NB4 (cell line): ENCODE measurements around the gene THOC2.

ENCODE experiments used
- MYC ChIP-seq: IDR thresholded peaks from 2 replicates; pipeline ENCODE4 v1.6.1; 2011; ENCODE audit warnings: low read depth, low read length
- POLR2A ChIP-seq: IDR thresholded peaks from 2 replicates; pipeline ENCODE4 v1.6.1; 2011; ENCODE audit warnings: mild to moderate bottlenecking; ENCODE audit not compliant: insufficient read length; ENCODE audit errors: extremely low read depth
- TF ChIP-seq, protein P1 (sequence below): IDR thresholded peaks from one replicate; pipeline ENCODE4 v1.5.1; 2012; ENCODE audit warnings: low read depth, low read length
- TF ChIP-seq, protein P2 (sequence below): IDR thresholded peaks from 2 replicates; pipeline ENCODE4 v1.6.1; 2011; ENCODE audit warnings: low read depth, low read length

DNA sequence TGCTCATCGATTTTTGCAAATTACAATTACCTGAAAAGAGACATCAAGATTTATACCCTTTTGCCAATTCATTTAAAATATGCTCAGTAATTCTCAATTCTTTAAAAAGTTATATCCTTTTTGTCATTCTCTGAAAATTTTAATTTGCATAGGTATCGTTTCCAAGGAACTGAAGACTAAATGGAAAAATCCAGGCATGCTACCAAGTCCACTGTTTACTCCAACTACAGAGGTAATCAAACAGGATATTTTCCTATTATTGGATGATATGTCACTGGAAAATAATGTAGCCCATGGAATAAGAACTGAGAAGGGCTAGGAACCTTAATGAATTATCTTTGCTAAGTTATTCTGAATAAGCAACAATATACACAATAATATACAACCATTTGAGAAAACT is 132.7 kb downstream of the THOC2 start:
- TF ChIP-seq, protein P1, sequence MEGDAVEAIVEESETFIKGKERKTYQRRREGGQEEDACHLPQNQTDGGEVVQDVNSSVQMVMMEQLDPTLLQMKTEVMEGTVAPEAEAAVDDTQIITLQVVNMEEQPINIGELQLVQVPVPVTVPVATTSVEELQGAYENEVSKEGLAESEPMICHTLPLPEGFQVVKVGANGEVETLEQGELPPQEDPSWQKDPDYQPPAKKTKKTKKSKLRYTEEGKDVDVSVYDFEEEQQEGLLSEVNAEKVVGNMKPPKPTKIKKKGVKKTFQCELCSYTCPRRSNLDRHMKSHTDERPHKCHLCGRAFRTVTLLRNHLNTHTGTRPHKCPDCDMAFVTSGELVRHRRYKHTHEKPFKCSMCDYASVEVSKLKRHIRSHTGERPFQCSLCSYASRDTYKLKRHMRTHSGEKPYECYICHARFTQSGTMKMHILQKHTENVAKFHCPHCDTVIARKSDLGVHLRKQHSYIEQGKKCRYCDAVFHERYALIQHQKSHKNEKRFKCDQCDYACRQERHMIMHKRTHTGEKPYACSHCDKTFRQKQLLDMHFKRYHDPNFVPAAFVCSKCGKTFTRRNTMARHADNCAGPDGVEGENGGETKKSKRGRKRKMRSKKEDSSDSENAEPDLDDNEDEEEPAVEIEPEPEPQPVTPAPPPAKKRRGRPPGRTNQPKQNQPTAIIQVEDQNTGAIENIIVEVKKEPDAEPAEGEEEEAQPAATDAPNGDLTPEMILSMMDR, result no peak
- no peak for TF ChIP-seq POLR2A
- TF ChIP-seq MYC, result no peak
- TF ChIP-seq, protein P2, sequence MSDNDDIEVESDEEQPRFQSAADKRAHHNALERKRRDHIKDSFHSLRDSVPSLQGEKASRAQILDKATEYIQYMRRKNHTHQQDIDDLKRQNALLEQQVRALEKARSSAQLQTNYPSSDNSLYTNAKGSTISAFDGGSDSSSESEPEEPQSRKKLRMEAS, result no peak
